GM13977 (cell line): ENCODE results near the gene DIO1.

Experiments
- DNase-seq: peaks from one replicate; pipeline ENCODE4 v3.0.0; 2012; ENCODE audit warnings: low spot score
- CTCF ChIP-seq: IDR thresholded peaks from 2 replicates; pipeline ENCODE4 v1.5.1; 2012; ENCODE audit warnings: mild to moderate bottlenecking, control low read depth; ENCODE audit not compliant: insufficient read depth; ENCODE audit errors: extremely low read depth, missing control alignments
- in situ Hi-C: fragments of 300-500 bp; cut with MboI; formaldehyde crosslinking; loops from one replicate; pipeline ENCODE4 v1.12.0; 2022; ENCODE audit warnings: low sequenced_read_pairs, low pct_unique_long_range_greater_than_20kb, mixed read lengths, inconsistent platforms; ENCODE audit not compliant: unreplicated experiment

The DIO1 gene

GRCh38 chr1:53945183-53945432 is 51.1 kb downstream of the DIO1 start:
- TF ChIP-seq CTCF, result no peak
- DNase-seq, result peak; percentile 51
- in situ Hi-C loops, result no loop called here

- TF ChIP-seq CTCF, result no peak
- peak; percentile 98 for DNase-seq
- in situ Hi-C loops, result no loop called here
Measured at GRCh38 chr1:53945433-53946251, 51.7 kb downstream of the DIO1 start, which contains the start of gene IFT25. Gene IFT25 (minus strand): TSS chr1:53945699. CDS start chr1:53940082, 5,617 bp downstream.

GRCh38 chr1:53946252-53947171 is 52.5 kb downstream of the DIO1 start, which contains the start of gene LRRC42:
Gene LRRC42 (plus strand): TSS chr1:53946350. CDS start chr1:53952000, 5,650 bp downstream.
- peak; percentile 98 for DNase-seq
- in situ Hi-C loops, result no loop called here
- peak; percentile 46 for TF ChIP-seq CTCF

GRCh38 chr1:53947172-53947907 is 53.4 kb downstream of the DIO1 start:
- no peak for TF ChIP-seq CTCF
- in situ Hi-C loops, result no loop called here

GRCh38 chr1:53948291-53948690 is 54.3 kb downstream of the DIO1 start:
- no peak for DNase-seq
- no peak for TF ChIP-seq CTCF
- in situ Hi-C loops, result no loop called here

More at GRCh38 chr1:53947172-53947907, 53.4 kb downstream of the DIO1 start:
- DNase-seq, result no peak
